IMR-90 (cell line): ENCODE measurements around the gene RUNX1. TPM values are rescaled to one million over a fixed set of nuclear protein-coding genes. Genes with fewer than 3 reads are reported as not detected.

ENCODE experiments used
- ATAC-seq: fragments of 200-7000 bp; cut with Tn5 transposase; 2 replicates; pipeline ENCODE4 v1.9.1; 2020; ENCODE audit warnings: low read depth, mild to moderate bottlenecking, moderate library complexity
- BruUV-seq: library from RNA; stranded (reverse); fragments of 400-500 nt; replicated peaks from 2 replicates; lab custom pipeline; 2021; lab: Mats Ljungman, UMichigan
- CTCF ChIA-PET: fragments of 300-600 bp; formaldehyde crosslinking; extraction: SDS; loops from one replicate; lab custom pipeline; 2021; ENCODE audit warnings: antibody characterized with exemption; lab: Yijun Ruan, JAX
- POLR2A ChIA-PET: fragments of 300-600 bp; sonication (Branson Sonifier 250); formaldehyde crosslinking; loops from one replicate; lab custom pipeline; 2022; ENCODE audit warnings: antibody characterized with exemption; ENCODE audit not compliant: unreplicated experiment; lab: Charles Lee
- DNase-seq: peaks from one replicate; pipeline ENCODE4 v3.0.0; 2013
- H2AFZ ChIP-seq: replicated peaks from 2 replicates; pipeline ENCODE3; 2013; ENCODE audit warnings: low read length, mild to moderate bottlenecking; ENCODE audit not compliant: poor library complexity
- H2AK5ac ChIP-seq: 2 replicates; pipeline ENCODE4 v1.6.1; 2013; ENCODE audit warnings: low read depth, low read length, inconsistent platforms
- H2AK9ac ChIP-seq: replicated peaks from 2 replicates; pipeline ENCODE3; 2013; ENCODE audit warnings: mild to moderate bottlenecking, low read depth, low read length, moderate library complexity; ENCODE audit not compliant: poor library complexity
- H2BK120ac ChIP-seq: 2 replicates; pipeline ENCODE4 v1.6.1; 2013; ENCODE audit warnings: low read depth, low read length, inconsistent platforms
- H2BK15ac ChIP-seq: 3 replicates; pipeline ENCODE4 v1.6.1; 2013; ENCODE audit warnings: low read depth, low read length, inconsistent platforms
- H2BK20ac ChIP-seq: 2 replicates; pipeline ENCODE4 v1.6.1; 2013; ENCODE audit warnings: low read depth, mild to moderate bottlenecking, inconsistent platforms, low read length, moderate library complexity
- H2BK5ac ChIP-seq: 2 replicates; pipeline ENCODE4 v1.6.1; 2013; ENCODE audit warnings: mild to moderate bottlenecking, low read depth, low read length, inconsistent platforms; ENCODE audit not compliant: poor library complexity, severe bottlenecking
- H3K14ac ChIP-seq: replicated peaks from 2 replicates; pipeline ENCODE4 v1.6.1; 2013; ENCODE audit warnings: low read depth, low read length, inconsistent platforms
- H3K18ac ChIP-seq: 2 replicates; pipeline ENCODE4 v1.6.1; 2013; ENCODE audit warnings: low read depth, low read length, control low read depth
- H3K23ac ChIP-seq: 2 replicates; pipeline ENCODE4 v1.6.1; 2013; ENCODE audit warnings: low read depth, low read length, inconsistent platforms
- H3K27ac ChIP-seq: 2 replicates; pipeline ENCODE4 v1.5.1; 2013; ENCODE audit warnings: mild to moderate bottlenecking, control low read depth, low read length; ENCODE audit not compliant: insufficient read depth
- H3K27me3 ChIP-seq: 2 replicates; pipeline ENCODE4 v1.6.1; 2013; ENCODE audit warnings: low read length; ENCODE audit not compliant: control insufficient read depth, insufficient read depth
- H3K36me3 ChIP-seq: 2 replicates; pipeline ENCODE4 v1.6.1; 2013; ENCODE audit warnings: low read length, mixed read lengths; ENCODE audit not compliant: control insufficient read depth, insufficient read depth
- H3K4ac ChIP-seq: 2 replicates; pipeline ENCODE4 v1.6.1; 2013; ENCODE audit warnings: low read depth, low read length, inconsistent platforms
- H3K4me1 ChIP-seq: 2 replicates; pipeline ENCODE4 v1.6.1; 2013; ENCODE audit warnings: low read length, mixed read lengths; ENCODE audit not compliant: control insufficient read depth, insufficient read depth
- H3K4me2 ChIP-seq: 2 replicates; pipeline ENCODE4 v1.6.1; 2013; ENCODE audit warnings: low read depth, mild to moderate bottlenecking, control low read depth, low read length, moderate library complexity
- H3K4me3 ChIP-seq: 2 replicates; pipeline ENCODE4 v1.5.1; 2013; ENCODE audit warnings: low read depth, mild to moderate bottlenecking, control low read depth, low read length, moderate library complexity; ENCODE audit not compliant: insufficient read depth
- H3K56ac ChIP-seq: 2 replicates; pipeline ENCODE4 v1.6.1; 2013; ENCODE audit warnings: low read length, inconsistent platforms; ENCODE audit not compliant: insufficient read depth; ENCODE audit errors: extremely low read depth
- H3K79me1 ChIP-seq, 2 experiments: 2 replicates each; pipeline ENCODE4 v1.6.1; 2013; ENCODE audit warnings: low read length in 2 of 2, inconsistent platforms in 1 of 2, low read depth in 1 of 2
- H3K9ac ChIP-seq: 2 replicates; pipeline ENCODE4 v1.6.1; 2013; ENCODE audit warnings: low read depth, low read length, control low read depth
- H3K9me1 ChIP-seq: 2 replicates; pipeline ENCODE4 v1.6.1; 2013; ENCODE audit warnings: low read length, inconsistent platforms; ENCODE audit not compliant: insufficient read depth
- H3K9me3 ChIP-seq: 2 replicates; pipeline ENCODE4 v1.6.1; 2013; ENCODE audit warnings: low read length; ENCODE audit not compliant: control insufficient read depth, insufficient read depth
- H4K20me1 ChIP-seq: 2 replicates; pipeline ENCODE4 v1.6.1; 2013; ENCODE audit warnings: low read length, inconsistent platforms; ENCODE audit not compliant: insufficient read depth
- H4K5ac ChIP-seq: 2 replicates; pipeline ENCODE4 v1.6.1; 2013; ENCODE audit warnings: mild to moderate bottlenecking, low read depth, low read length, control low read depth
- H4K8ac ChIP-seq, 2 experiments: 2 replicates each; pipeline ENCODE4 v1.6.1; 2013; ENCODE audit warnings: low read depth in 2 of 2, low read length in 2 of 2, control low read depth in 1 of 2, inconsistent platforms in 1 of 2
- H4K91ac ChIP-seq: 2 replicates; pipeline ENCODE4 v1.6.1; 2013; ENCODE audit warnings: low read depth, low read length, inconsistent platforms; ENCODE audit not compliant: insufficient read depth
- BHLHE40 ChIP-seq: fragments of 150-350 bp; IDR thresholded peaks from 2 replicates; pipeline ENCODE4 v1.6.1; 2016; ENCODE audit warnings: mild to moderate bottlenecking, low read depth, low read length
- CEBPB ChIP-seq: IDR thresholded peaks from 2 replicates; pipeline ENCODE4 v1.6.1; 2012; ENCODE audit warnings: low read depth, low read length, improper control_type of control experiment
- FOS ChIP-seq: fragments of 150-350 bp; IDR thresholded peaks from 2 replicates; pipeline ENCODE4 v1.6.1; 2016; ENCODE audit warnings: low read depth, low read length
- MAZ ChIP-seq: IDR thresholded peaks from 2 replicates; pipeline ENCODE4 v1.6.1; 2012; ENCODE audit warnings: low read depth, mild to moderate bottlenecking, low read length, improper control_type of control experiment, moderate library complexity, borderline replicate concordance
- RAD21 ChIP-seq: IDR thresholded peaks from 2 replicates; pipeline ENCODE4 v1.6.1; 2012; ENCODE audit warnings: low read length, improper control_type of control experiment
- RCOR1 ChIP-seq: IDR thresholded peaks from 2 replicates; pipeline ENCODE4 v1.6.1; 2012; ENCODE audit warnings: mild to moderate bottlenecking, low read length, improper control_type of control experiment; ENCODE audit not compliant: insufficient replicate concordance
- WGBS, 2 experiments: methylation state at CpG; one replicate each; pipeline versions ENCODE4 v1.1.5 to v1.1.7; 2013; ENCODE audit warnings: missing lambda C conversion rate in 2 of 2; ENCODE audit not compliant: insufficient read length in 1 of 2; ENCODE audit errors: extremely low coverage in 2 of 2; 5-methylcytosine and 5-hydroxymethylcytosine counted together
- dilution Hi-C: fragments of 300-500 bp; cut with HindIII; formaldehyde crosslinking; loops from one replicate; pipeline ENCODE4 v1.14.3; 2018; ENCODE audit warnings: low sequenced_read_pairs; ENCODE audit not compliant: unreplicated experiment
- in situ Hi-C: fragments of 300-500 bp; cut with MboI; formaldehyde crosslinking; loops from 3 replicates; pipeline ENCODE4 v1.14.3; 2019; ENCODE audit warnings: low sequenced_read_pairs, inconsistent platforms, mixed read lengths
- intact Hi-C: fragments of 100-400 bp; cut with micrococcal nuclease; formaldehyde crosslinking; loops from 2 replicates; pipeline ENCODE4 v1.10.0; 2022
- polyA plus RNA-seq, 3 experiments: library from polyadenylated mRNA; depleted of rRNA; stranded (reverse); fragments of >200 nt; gene quantifications; 2 replicates each; pipeline ENCODE4 v1.2.3, GENCODE V29; 2012; ENCODE audit warnings: low replicate concordance in 1 of 3
- total RNA-seq: library from RNA; depleted of rRNA; stranded (reverse); fragments of >200 nt; gene quantifications from 2 replicates; pipeline ENCODE4 v1.2.3, GENCODE V29; 2012

The RUNX1 gene
- total and polyA plus RNA-seq, 2 of the 4 experiments (the other 2 are of a cell fraction): 34.5 to 56.5 TPM

DNA sequence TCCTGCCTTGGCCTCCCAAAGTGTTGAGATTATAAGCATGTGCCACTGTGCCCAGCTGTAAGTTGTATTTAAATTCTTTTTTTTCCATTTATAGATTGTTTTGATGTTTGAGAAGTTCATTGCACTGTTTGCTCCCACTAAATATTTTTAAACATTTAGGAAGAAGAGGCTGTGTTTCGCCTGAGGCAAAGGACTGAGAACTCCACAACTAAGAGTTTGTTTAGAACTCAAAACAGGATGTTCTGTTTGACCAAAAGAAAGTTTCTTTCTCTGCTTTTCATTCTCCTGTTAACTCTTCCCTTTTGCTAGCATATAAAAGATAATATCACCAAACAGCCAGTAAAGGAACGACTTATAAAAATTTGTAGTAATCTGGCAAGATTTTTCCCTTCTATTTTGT lies 87.0 kb downstream of the RUNX1 start:
- no CpG with 5 or more reads among the region's 2 CpGs for WGBS, 2 experiments
- H4K5ac ChIP-seq: no peak overlapping the region
- no TSS peak for BruUV-seq
- H2BK5ac ChIP-seq: no peak overlapping the region
- H3K4me1 ChIP-seq: peaks cover 15% of the 10 kb centered on the region
- no peak overlapping the region for H2BK15ac ChIP-seq
- H3K18ac ChIP-seq: no peak overlapping the region
- no peak overlapping the region for H3K27ac ChIP-seq
- no peak overlapping the region for H2BK120ac ChIP-seq
- no peak overlapping the region for H3K4me2 ChIP-seq
- POLR2A ChIA-PET: no interaction called here
- TF ChIP-seq BHLHE40: no peak
- no peak for TF ChIP-seq CEBPB
- TF ChIP-seq FOS: no peak
- no peak for TF ChIP-seq MAZ
- no peak for TF ChIP-seq RAD21
- TF ChIP-seq RCOR1: no peak
- H3K9me1 ChIP-seq: peaks cover 25% of the 10 kb centered on the region
- CTCF ChIA-PET: no interaction called here
- H3K4ac ChIP-seq: no peak overlapping the region
- ATAC-seq (no peak), DNase-seq (no peak)
- no peak overlapping the region for H2AK9ac ChIP-seq
- H2AK5ac ChIP-seq: no peak overlapping the region
- no peaks in the 10 kb centered on the region for H4K20me1 ChIP-seq
- H3K9me3 ChIP-seq: no peaks in the 10 kb centered on the region
- H3K79me1 ChIP-seq: peaks cover 3 to 29% of the 10 kb centered on the region in 2 experiments; a peak in 2 of 4 replicates
- no peak overlapping the region for H4K91ac ChIP-seq
- no peak overlapping the region for H3K9ac ChIP-seq
- in situ Hi-C loops: no loop called here
- H2BK20ac ChIP-seq: no peak overlapping the region; the same call in 1 of the 2 replicates
- intact Hi-C loops: no loop called here
- no peak overlapping the region for H2AFZ ChIP-seq
- dilution Hi-C loops: no loop called here
- no peak overlapping the region; the same call in 1 of the 2 replicates for H3K14ac ChIP-seq
- no peaks in the 10 kb centered on the region for H3K27me3 ChIP-seq
- H4K8ac ChIP-seq: no peak overlapping the region
- no peak overlapping the region for H3K56ac ChIP-seq
- H3K36me3 ChIP-seq: no peaks in the 10 kb centered on the region
- H3K4me3 ChIP-seq: no peak overlapping the region
- no peak overlapping the region for H3K23ac ChIP-seq
